ENCODE results near the gene SEPTIN5. TPM values are rescaled to one million over a fixed set of nuclear protein-coding genes. Genes with fewer than 3 reads are reported as not detected.

SEPTIN5 gene
- total RNA-seq, 1 experiment from 2014 or later, result 1.00 TPM

DNA sequence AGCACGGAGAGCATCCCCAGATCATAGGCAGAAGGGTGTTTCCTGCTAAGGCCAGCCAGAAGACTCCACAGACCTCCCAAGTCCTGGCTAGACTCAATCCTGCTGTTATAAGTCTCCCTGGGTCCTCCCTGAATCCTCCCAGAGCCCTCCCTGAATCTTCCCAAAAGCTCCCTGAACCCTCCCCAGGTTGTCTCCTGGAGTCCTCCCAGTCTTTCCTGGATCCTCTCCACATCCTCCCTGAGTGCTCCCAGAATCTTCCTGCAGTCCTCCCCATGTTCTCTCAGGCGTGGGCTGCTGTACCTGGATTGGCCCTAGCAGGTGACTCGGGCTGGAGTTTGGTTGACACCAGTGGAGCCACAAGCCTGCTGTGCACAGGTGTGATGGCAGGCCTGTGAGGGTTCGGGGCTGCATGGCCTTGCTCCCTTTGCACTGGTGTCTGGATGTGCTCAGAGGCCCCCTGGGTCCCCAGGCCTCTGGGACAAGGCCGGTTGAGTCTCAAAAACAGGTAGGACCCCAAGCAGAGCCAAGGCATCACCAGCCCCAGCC lies 20.6 kb downstream of the SEPTIN5 start:
- ChIA-PET CTCF (no interaction called here), POLR2A (no interaction called here)
- Mint-ChIP-seq H3K36me3 (ENCODE audit: insufficient read depth, unreplicated experiment) (no peaks in the 10 kb centered on the region), H3K4me1 (ENCODE audit: low read depth, unreplicated experiment) (no peaks in the 10 kb centered on the region), H3K4me3 (ENCODE audit: unreplicated experiment) (no peak overlapping the region), H3K27ac (ENCODE audit: unreplicated experiment) (no peak overlapping the region), H3K27me3 (ENCODE audit: insufficient read depth, unreplicated experiment) (no peaks in the 10 kb centered on the region), H3K9me3 (ENCODE audit: unreplicated experiment) (no peaks in the 10 kb centered on the region)
- BruUV-seq (replicated peaks), result no TSS peak
- DNase-seq, result no peak
- TF ChIP-seq, protein P1, sequence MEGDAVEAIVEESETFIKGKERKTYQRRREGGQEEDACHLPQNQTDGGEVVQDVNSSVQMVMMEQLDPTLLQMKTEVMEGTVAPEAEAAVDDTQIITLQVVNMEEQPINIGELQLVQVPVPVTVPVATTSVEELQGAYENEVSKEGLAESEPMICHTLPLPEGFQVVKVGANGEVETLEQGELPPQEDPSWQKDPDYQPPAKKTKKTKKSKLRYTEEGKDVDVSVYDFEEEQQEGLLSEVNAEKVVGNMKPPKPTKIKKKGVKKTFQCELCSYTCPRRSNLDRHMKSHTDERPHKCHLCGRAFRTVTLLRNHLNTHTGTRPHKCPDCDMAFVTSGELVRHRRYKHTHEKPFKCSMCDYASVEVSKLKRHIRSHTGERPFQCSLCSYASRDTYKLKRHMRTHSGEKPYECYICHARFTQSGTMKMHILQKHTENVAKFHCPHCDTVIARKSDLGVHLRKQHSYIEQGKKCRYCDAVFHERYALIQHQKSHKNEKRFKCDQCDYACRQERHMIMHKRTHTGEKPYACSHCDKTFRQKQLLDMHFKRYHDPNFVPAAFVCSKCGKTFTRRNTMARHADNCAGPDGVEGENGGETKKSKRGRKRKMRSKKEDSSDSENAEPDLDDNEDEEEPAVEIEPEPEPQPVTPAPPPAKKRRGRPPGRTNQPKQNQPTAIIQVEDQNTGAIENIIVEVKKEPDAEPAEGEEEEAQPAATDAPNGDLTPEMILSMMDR (IDR thresholded peaks at IDR 0.05; ENCODE audit: insufficient read depth in 1 of 2, low read depth in 1 of 2, low read length in 1 of 2, severe bottlenecking in 1 of 2, unreplicated experiment in 1 of 2), result no peak
- Histone ChIP-seq H3K27me3 (replicated peaks; ENCODE audit: control insufficient read depth, insufficient read depth, low read length) (no peaks in the 10 kb centered on the region), H3K36me3 (ENCODE audit: control insufficient read depth, insufficient read depth, low read length) (no peaks in the 10 kb centered on the region), H3K4me3 (ENCODE audit: low read depth, low read length) (no peak overlapping the region), H3K9me3 (no peaks in the 10 kb centered on the region), H3K4me1 (peaks cover 17% of the 10 kb centered on the region)
- intact Hi-C loops (cut with micrococcal nuclease; ENCODE audit: unreplicated experiment), result no loop called here

DNA sequence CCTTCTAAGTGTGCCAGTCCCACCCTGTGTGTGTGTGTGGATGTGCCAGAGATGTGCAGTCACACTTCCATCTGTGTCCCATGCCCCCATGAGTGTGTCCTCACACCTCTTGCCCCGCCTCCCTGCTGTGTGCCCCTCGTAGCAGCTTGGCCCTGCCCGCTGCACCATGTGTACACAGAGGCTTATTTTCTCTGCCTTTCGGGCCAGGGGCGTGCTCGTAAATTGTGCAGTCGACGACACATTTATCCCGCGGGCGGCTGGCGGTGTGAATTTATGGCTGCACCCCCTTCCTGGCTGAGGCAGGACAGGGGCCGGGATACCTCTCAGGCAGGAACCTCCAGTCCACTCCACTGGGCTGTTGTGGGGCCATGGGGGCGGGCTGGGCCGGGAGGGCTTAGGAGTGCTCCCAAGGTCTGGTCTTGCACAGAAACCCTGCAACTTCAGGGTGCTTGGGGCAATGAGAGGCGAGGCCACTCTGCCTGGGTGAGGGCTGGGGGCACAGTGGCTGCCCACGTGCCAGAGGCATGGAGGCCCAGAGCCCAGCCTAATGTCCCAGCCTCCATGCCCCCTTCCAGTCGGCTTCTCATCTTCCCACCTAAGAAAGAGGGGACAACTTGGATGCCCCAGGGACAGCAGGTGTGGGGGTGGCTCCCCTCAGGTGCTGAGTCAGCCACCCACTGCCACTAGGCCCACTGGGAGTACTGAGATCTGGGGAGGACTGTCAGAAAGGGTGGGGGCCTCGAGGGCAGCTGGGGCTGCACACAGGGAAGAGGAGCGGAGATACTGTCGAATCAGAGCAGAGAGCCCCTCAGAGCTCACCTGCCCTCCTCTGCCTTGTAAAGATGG lies 21.6 kb downstream of the SEPTIN5 start:
- Histone ChIP-seq H3K36me3 (ENCODE audit: control insufficient read depth, insufficient read depth, low read length) (no peaks in the 10 kb centered on the region), H3K4me1 (peaks cover 8% of the 10 kb centered on the region; the same call in 1 of the 2 replicates), H3K27me3 (replicated peaks; ENCODE audit: control insufficient read depth, insufficient read depth, low read length) (no peaks in the 10 kb centered on the region), H3K4me3 (ENCODE audit: low read depth, low read length) (no peak overlapping the region), H3K9me3 (no peaks in the 10 kb centered on the region)
- no peak for DNase-seq
- intact Hi-C loops (cut with micrococcal nuclease; ENCODE audit: unreplicated experiment), result no loop called here
- Mint-ChIP-seq H3K9me3 (ENCODE audit: unreplicated experiment) (no peaks in the 10 kb centered on the region), H3K27ac (ENCODE audit: unreplicated experiment) (no peak overlapping the region), H3K4me3 (ENCODE audit: unreplicated experiment) (no peak overlapping the region), H3K36me3 (ENCODE audit: insufficient read depth, unreplicated experiment) (no peaks in the 10 kb centered on the region), H3K4me1 (ENCODE audit: low read depth, unreplicated experiment) (no peaks in the 10 kb centered on the region), H3K27me3 (ENCODE audit: insufficient read depth, unreplicated experiment) (no peaks in the 10 kb centered on the region)
- TF ChIP-seq, protein P1 (IDR thresholded peaks at IDR 0.05; ENCODE audit: insufficient read depth in 1 of 2, low read depth in 1 of 2, low read length in 1 of 2, severe bottlenecking in 1 of 2, unreplicated experiment in 1 of 2), result no peak
- ChIA-PET CTCF (no interaction called here), POLR2A (no interaction called here)
- no TSS peak for BruUV-seq (replicated peaks)

DNA sequence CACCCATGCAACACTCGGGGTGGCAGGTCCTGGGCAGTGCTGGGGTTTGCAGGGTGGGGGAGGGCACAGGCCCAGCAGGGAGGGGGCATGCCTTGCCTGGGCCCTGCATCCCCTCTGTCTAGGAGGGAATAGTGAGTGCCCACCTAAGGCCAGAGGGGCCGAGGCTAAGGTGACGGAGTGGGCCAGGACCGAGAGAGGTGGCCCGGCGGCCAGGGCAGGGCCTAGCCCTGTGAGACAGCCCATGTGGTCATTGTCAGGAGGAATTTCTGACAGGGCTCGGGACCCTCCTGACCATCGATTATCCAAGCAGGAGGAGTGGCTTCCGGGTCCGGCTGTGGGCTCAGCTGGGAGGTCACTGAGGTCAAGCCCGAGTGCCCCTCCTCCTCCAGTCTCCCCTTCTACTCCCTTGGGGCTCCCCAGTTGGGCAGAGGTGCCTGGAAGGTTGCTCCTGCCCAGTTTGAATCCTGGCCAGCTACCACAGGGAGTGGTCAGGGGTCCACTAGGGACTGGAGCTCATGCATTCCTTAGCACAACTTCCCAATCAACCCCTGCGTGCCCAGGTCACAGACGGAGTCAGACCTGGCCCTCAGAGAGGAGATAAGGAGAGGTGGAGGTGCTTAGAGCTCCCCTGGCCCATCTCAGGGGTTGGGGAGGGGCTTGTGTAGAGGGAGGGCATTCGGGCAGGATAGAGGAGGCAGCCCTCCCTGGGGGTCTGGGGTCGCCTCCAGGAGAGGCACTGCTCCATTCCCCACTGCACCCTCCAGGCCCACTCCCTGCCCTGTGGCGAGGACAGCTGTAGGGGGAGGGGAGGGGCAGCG lies 23.8 kb downstream of the SEPTIN5 start:
- TF ChIP-seq, protein P1 (IDR thresholded peaks at IDR 0.05; ENCODE audit: insufficient read depth in 1 of 2, low read depth in 1 of 2, low read length in 1 of 2, severe bottlenecking in 1 of 2, unreplicated experiment in 1 of 2), result no peak
- H3K36me3 Mint-ChIP-seq (ENCODE audit: insufficient read depth, unreplicated experiment), result no peaks in the 10 kb centered on the region
- no peak overlapping the region for H3K4me3 Mint-ChIP-seq (ENCODE audit: unreplicated experiment)
- no peak for DNase-seq
- H3K27me3 Mint-ChIP-seq (ENCODE audit: insufficient read depth, unreplicated experiment), result no peaks in the 10 kb centered on the region
- no peaks in the 10 kb centered on the region for H3K36me3 ChIP-seq (ENCODE audit: control insufficient read depth, insufficient read depth, low read length)
- no peaks in the 10 kb centered on the region for H3K27me3 ChIP-seq (replicated peaks; ENCODE audit: control insufficient read depth, insufficient read depth, low read length)
- no TSS peak for BruUV-seq (replicated peaks)
- H3K9me3 ChIP-seq, result no peaks in the 10 kb centered on the region
- intact Hi-C loops (cut with micrococcal nuclease; ENCODE audit: unreplicated experiment), result no loop called here
- H3K4me1 Mint-ChIP-seq (ENCODE audit: low read depth, unreplicated experiment), result no peaks in the 10 kb centered on the region
- ChIA-PET CTCF (no interaction called here), POLR2A (no interaction called here)
- no peak overlapping the region for H3K27ac Mint-ChIP-seq (ENCODE audit: unreplicated experiment)
- no peak overlapping the region for H3K4me3 ChIP-seq (ENCODE audit: low read depth, low read length)
- H3K4me1 ChIP-seq, result peaks cover 4% of the 10 kb centered on the region; the same call in 1 of the 2 replicates
- H3K9me3 Mint-ChIP-seq (ENCODE audit: unreplicated experiment), result no peaks in the 10 kb centered on the region

All from Caco-2 (cell line).